DOHH2 (cell line): ENCODE data around the gene DDA1.

Source experiments
- H3F3A ChIP-seq: fragments of 200-600 bp; sonication (generic), shearing (Covaris generic); 2 replicates; pipeline ENCODE4 v1.6.0; 2016; ENCODE audit warnings: antibody characterized with exemption, mild to moderate bottlenecking; ENCODE audit not compliant: control insufficient read depth, insufficient read depth
- H3K27ac ChIP-seq: fragments of 200-600 bp; sonication (generic); 2 replicates; pipeline ENCODE4 v1.5.1; 2014; ENCODE audit warnings: low read depth, mild to moderate bottlenecking, low read length, moderate library complexity
- H3K27me3 ChIP-seq: fragments of 200-600 bp; sonication (generic); 2 replicates; pipeline ENCODE4 v1.6.1; 2014; ENCODE audit warnings: mild to moderate bottlenecking, low read length, mixed read lengths; ENCODE audit not compliant: control insufficient read depth
- H3K36me3 ChIP-seq: fragments of 200-600 bp; sonication (generic); 2 replicates; pipeline ENCODE4 v1.6.1; 2014; ENCODE audit warnings: mild to moderate bottlenecking, low read length, moderate library complexity, mixed read lengths; ENCODE audit not compliant: control insufficient read depth
- H3K4me1 ChIP-seq: fragments of 200-600 bp; sonication (generic); 2 replicates; pipeline ENCODE4 v1.6.1; 2014; ENCODE audit warnings: mild to moderate bottlenecking, low read length, mixed read lengths; ENCODE audit not compliant: control insufficient read depth
- H3K4me2 ChIP-seq: fragments of 200-600 bp; sonication (generic); 2 replicates; pipeline ENCODE4 v1.6.0; 2014; ENCODE audit warnings: mild to moderate bottlenecking, low read length, moderate library complexity
- H3K4me3 ChIP-seq: fragments of 200-600 bp; sonication (generic); 2 replicates; pipeline ENCODE4 v1.5.1; 2014; ENCODE audit warnings: mild to moderate bottlenecking, low read length, mixed read lengths
- H3K79me2 ChIP-seq: fragments of 200-600 bp; sonication (generic); 2 replicates; pipeline ENCODE4 v1.6.1; 2014; ENCODE audit warnings: mild to moderate bottlenecking, low read length, mixed read lengths; ENCODE audit not compliant: control insufficient read depth
- H3K9me2 ChIP-seq: fragments of 200-600 bp; sonication (generic); replicated peaks from 2 replicates; pipeline ENCODE4 v1.6.1; 2014; ENCODE audit warnings: mild to moderate bottlenecking, low read length, mixed read lengths; ENCODE audit not compliant: control insufficient read depth
- H3K9me3 ChIP-seq: fragments of 200-600 bp; sonication (generic); 2 replicates; pipeline ENCODE4 v1.6.1; 2014; ENCODE audit warnings: antibody characterized with exemption, low read length, mixed read lengths; ENCODE audit not compliant: control insufficient read depth, insufficient read depth
- H4K20me1 ChIP-seq: fragments of 200-600 bp; sonication (generic); 2 replicates; pipeline ENCODE4 v1.6.0; 2014; ENCODE audit warnings: low read depth, mild to moderate bottlenecking, antibody characterized with exemption, low read length, moderate library complexity; ENCODE audit not compliant: control insufficient read depth, insufficient read depth
- CTCF ChIP-seq: fragments of 200-600 bp; sonication (generic); IDR thresholded peaks from one replicate; pipeline ENCODE4 v1.5.1; 2014; ENCODE audit warnings: antibody characterized with exemption, mild to moderate bottlenecking, low read depth, low read length; ENCODE audit not compliant: poor library complexity, severe bottlenecking
- EZH2phosphoT487 ChIP-seq: fragments of 200-600 bp; sonication (generic); IDR thresholded peaks from 2 replicates; pipeline ENCODE4 v1.6.1; 2017; ENCODE audit warnings: borderline replicate concordance, mild to moderate bottlenecking, antibody characterized with exemption, low read length, moderate library complexity, mixed read lengths

Gene DDA1

GRCh38 chr19:17327068-17327653 lies 17.8 kb downstream of the DDA1 start:
- H3K9me2 ChIP-seq = no peaks in the 10 kb centered on the region
- H4K20me1 ChIP-seq = no peaks in the 10 kb centered on the region
- no peak overlapping the region for H3K4me3 ChIP-seq
- no peaks in the 10 kb centered on the region for H3K9me3 ChIP-seq
- H3K27ac ChIP-seq = no peak overlapping the region
- H3K79me2 ChIP-seq = no peaks in the 10 kb centered on the region
- TF ChIP-seq CTCF (no peak), EZH2phosphoT487 (no peak)
- H3K4me1 ChIP-seq = peaks cover 24% of the 10 kb centered on the region
- H3K4me2 ChIP-seq = no peak overlapping the region
- H3F3A ChIP-seq = peaks cover 5% of the 10 kb centered on the region
- peaks cover 6% of the 10 kb centered on the region; the same call in 1 of the 2 replicates for H3K36me3 ChIP-seq
- H3K27me3 ChIP-seq = peaks cover 8% of the 10 kb centered on the region

DNA sequence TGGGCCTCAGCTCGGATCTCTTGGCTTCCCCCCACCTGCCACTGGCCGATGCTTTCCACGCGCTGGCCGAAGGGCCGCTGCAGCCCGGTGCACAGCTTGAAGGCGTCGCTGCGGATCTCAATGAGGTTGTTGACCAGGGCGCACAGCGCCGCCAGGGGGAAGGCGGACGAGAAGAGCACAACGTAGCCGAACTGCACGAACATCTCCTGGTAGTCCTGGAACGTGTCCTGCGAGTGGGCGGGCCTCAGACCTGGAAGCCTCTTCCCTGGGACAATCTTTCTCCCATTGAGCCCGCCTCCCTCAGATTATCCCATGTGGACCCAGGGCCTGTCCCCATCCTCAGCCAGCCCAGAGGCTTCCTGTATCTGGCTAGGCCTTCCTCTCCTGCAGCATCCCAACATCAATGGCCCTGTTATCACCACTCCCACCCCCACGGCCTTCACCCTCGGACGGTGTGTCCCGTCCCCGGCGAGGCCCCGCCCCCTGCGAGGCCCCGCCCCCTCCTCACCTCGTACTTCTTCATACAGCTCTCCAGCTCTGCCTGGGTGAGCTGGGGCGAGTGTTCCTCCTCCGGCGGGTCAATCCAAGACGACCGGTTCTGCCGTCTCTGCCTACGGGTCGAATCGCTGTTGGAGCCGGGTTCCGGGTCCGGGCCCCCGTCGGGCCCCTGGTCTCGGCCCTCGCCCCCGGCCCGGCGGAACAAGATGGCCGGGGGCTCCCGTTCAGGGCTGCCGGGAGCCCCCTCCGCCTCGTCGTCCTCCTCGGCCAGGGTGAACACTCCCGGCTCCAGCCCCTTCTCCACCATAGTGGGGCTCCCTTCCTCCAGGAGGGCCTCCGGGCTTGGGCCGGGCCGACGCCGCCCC lies 18.5 kb downstream of the DDA1 start:
- H3K9me3 ChIP-seq = peaks cover 5% of the 10 kb centered on the region; the same call in 1 of the 2 replicates

GRCh38 chr19:17328517-17329365 lies 19.4 kb downstream of the DDA1 start:
- Histone ChIP-seq H3K4me2 (peak overlapping the region; percentile 57), H3K9me3 (peaks cover 10% of the 10 kb centered on the region; the same call in 1 of the 2 replicates), H3K4me1 (peaks cover 23% of the 10 kb centered on the region), H3K79me2 (no peaks in the 10 kb centered on the region), H3K9me2 (no peaks in the 10 kb centered on the region), H3K27me3 (peaks cover 8% of the 10 kb centered on the region), H3F3A (peaks cover 5% of the 10 kb centered on the region), H3K36me3 (peaks cover 4% of the 10 kb centered on the region; the same call in 1 of the 2 replicates), H3K27ac (no peak overlapping the region), H4K20me1 (no peaks in the 10 kb centered on the region), H3K4me3 (peak overlapping the region; percentile 49)
- TF ChIP-seq EZH2phosphoT487 (no peak), CTCF (no peak)

More for the DNA sequence above, 18.5 kb downstream of the DDA1 start:
- H4K20me1 ChIP-seq = no peaks in the 10 kb centered on the region
- peaks cover 8% of the 10 kb centered on the region for H3K27me3 ChIP-seq
- no peak for TF ChIP-seq EZH2phosphoT487
- no peak for TF ChIP-seq CTCF
- H3K9me2 ChIP-seq = no peaks in the 10 kb centered on the region
- peak overlapping the region; percentile 57 for H3K4me2 ChIP-seq
- peaks cover 5% of the 10 kb centered on the region for H3F3A ChIP-seq
- peaks cover 2% of the 10 kb centered on the region; the same call in 1 of the 2 replicates for H3K36me3 ChIP-seq
- H3K27ac ChIP-seq = no peak overlapping the region
- no peaks in the 10 kb centered on the region for H3K79me2 ChIP-seq
- peaks cover 26% of the 10 kb centered on the region for H3K4me1 ChIP-seq
- H3K4me3 ChIP-seq = peak overlapping the region; percentile 49
